WTC11 (cell line): ENCODE results near the gene ADD1. TPM values are rescaled to one million over a fixed set of nuclear protein-coding genes. Genes with fewer than 3 reads are reported as not detected.

ENCODE experiments used
- ATAC-seq: fragments of 200-7000 bp; cut with Tn5 transposase; 2 replicates; pipeline ENCODE4 v1.10.0; 2021; ENCODE audit warnings: mild to moderate bottlenecking, moderate library complexity
- CTCF ChIA-PET: fragments of 300-600 bp; sonication (Branson Sonifier 250); formaldehyde crosslinking; loops from one replicate; lab custom pipeline; 2021; ENCODE audit warnings: antibody characterized with exemption; lab: Charles Lee
- POLR2A ChIA-PET: fragments of 350-600 bp; sonication (Branson Sonifier 250); formaldehyde crosslinking; loops from one replicate; lab custom pipeline; 2021; ENCODE audit warnings: antibody characterized with exemption; lab: Charles Lee
- DNase-seq: peaks from one replicate; pipeline ENCODE4 v3.0.0; 2021; ENCODE audit warnings: low spot score
- H3K27ac Mint-ChIP-seq: 2 replicates; pipeline ENCODE4 v1.8.0; 2021; ENCODE audit warnings: mixed read lengths
- H3K27me3 Mint-ChIP-seq: 2 replicates; pipeline ENCODE4 v1.8.0; 2021; ENCODE audit warnings: low read depth, mild to moderate bottlenecking, moderate library complexity, mixed read lengths
- H3K36me3 Mint-ChIP-seq: 2 replicates; pipeline ENCODE4 v1.8.0; 2021; ENCODE audit warnings: mixed read lengths
- H3K4me1 Mint-ChIP-seq: 2 replicates; pipeline ENCODE4 v1.8.0; 2022; ENCODE audit warnings: mixed read lengths
- H3K4me3 Mint-ChIP-seq: 2 replicates; pipeline ENCODE4 v1.8.0; 2021; ENCODE audit warnings: mild to moderate bottlenecking, moderate library complexity, mixed read lengths
- H3K9me3 Mint-ChIP-seq: 2 replicates; pipeline ENCODE4 v1.8.0; 2021; ENCODE audit warnings: mixed read lengths
- CDX4 ChIP-seq: fragments of 250-450 bp; sonication (Bioruptor Pico); IDR thresholded peaks from 2 replicates; pipeline ENCODE4 v1.9.0; 2021; ENCODE audit warnings: moderate library complexity, mild to moderate bottlenecking, inconsistent platforms, borderline replicate concordance
- CTCF ChIP-seq: fragments of 200-600 bp; IDR thresholded peaks from 2 replicates; pipeline ENCODE4 v1.8.0; 2022; ENCODE audit warnings: antibody characterized with exemption
- E2F4 ChIP-seq: sonication (generic); formaldehyde crosslinking; IDR thresholded peaks from 2 replicates; pipeline ENCODE4 v1.8.1; 2022; ENCODE audit warnings: low read depth, mild to moderate bottlenecking, moderate library complexity, missing genetic modification reagents, borderline replicate concordance
- ELF4 ChIP-seq: sonication (generic); formaldehyde crosslinking; IDR thresholded peaks from 2 replicates; pipeline ENCODE4 v1.8.1; 2022; ENCODE audit warnings: low read depth, mild to moderate bottlenecking, moderate library complexity, missing genetic modification reagents
- FOXJ3 ChIP-seq: sonication (generic); formaldehyde crosslinking; IDR thresholded peaks from 2 replicates; pipeline ENCODE4 v1.9.0; 2021; ENCODE audit warnings: missing genetic modification reagents, mild to moderate bottlenecking, borderline replicate concordance
- FOXP1 ChIP-seq: sonication (generic); formaldehyde crosslinking; IDR thresholded peaks from 2 replicates; pipeline ENCODE4 v1.8.0; 2022; ENCODE audit warnings: missing genetic modification reagents, mild to moderate bottlenecking, moderate library complexity, borderline replicate concordance
- GTF2I ChIP-seq: fragments of 250-450 bp; sonication (Bioruptor Pico); conservative IDR thresholded peaks from 2 replicates; pipeline ENCODE4 v1.4.0; 2021; ENCODE audit warnings: mild to moderate bottlenecking
- IRF2 ChIP-seq: sonication (generic); formaldehyde crosslinking; IDR thresholded peaks from 2 replicates; pipeline ENCODE4 v1.8.0; 2022; ENCODE audit warnings: low read depth, missing genetic modification reagents, borderline replicate concordance
- JAZF1 ChIP-seq: fragments of 250-450 bp; sonication (Bioruptor Pico); IDR thresholded peaks from 2 replicates; pipeline ENCODE4 v1.9.0; 2021; ENCODE audit warnings: moderate library complexity, mild to moderate bottlenecking, inconsistent platforms
- NFATC4 ChIP-seq: fragments of 250-450 bp; sonication (Bioruptor Pico); IDR thresholded peaks from 2 replicates; pipeline ENCODE4 v1.9.0; 2021; ENCODE audit warnings: mild to moderate bottlenecking
- RORB ChIP-seq: fragments of 250-450 bp; sonication (Bioruptor Pico); IDR thresholded peaks from 2 replicates; pipeline ENCODE4 v1.9.0; 2021; ENCODE audit warnings: mild to moderate bottlenecking
- SOX15 ChIP-seq: fragments of 250-450 bp; sonication (Bioruptor Pico); IDR thresholded peaks from 2 replicates; pipeline ENCODE4 v1.9.0; 2021; ENCODE audit warnings: mild to moderate bottlenecking
- STAT6 ChIP-seq: sonication (generic); formaldehyde crosslinking; conservative IDR thresholded peaks from 2 replicates; pipeline ENCODE4 v1.8.1; 2023; ENCODE audit warnings: mild to moderate bottlenecking, low read depth, missing genetic modification reagents, moderate library complexity
- TEAD1 ChIP-seq: sonication (generic); formaldehyde crosslinking; IDR thresholded peaks from 2 replicates; pipeline ENCODE4 v1.8.0; 2022; ENCODE audit warnings: mild to moderate bottlenecking, missing genetic modification reagents
- TEAD4 ChIP-seq: sonication (generic); formaldehyde crosslinking; IDR thresholded peaks from 2 replicates; pipeline ENCODE4 v1.8.0; 2022; ENCODE audit warnings: mild to moderate bottlenecking, missing genetic modification reagents
- USF2 ChIP-seq: sonication (generic); formaldehyde crosslinking; IDR thresholded peaks from 2 replicates; pipeline ENCODE4 v1.8.1; 2023; ENCODE audit warnings: mild to moderate bottlenecking, missing genetic modification reagents, moderate library complexity
- ZBTB21 ChIP-seq: sonication (generic); formaldehyde crosslinking; IDR thresholded peaks from 2 replicates; pipeline ENCODE4 v1.8.1; 2023; ENCODE audit warnings: mild to moderate bottlenecking, missing genetic modification reagents, borderline replicate concordance
- ZNF121 ChIP-seq: sonication (generic); formaldehyde crosslinking; IDR thresholded peaks from 2 replicates; pipeline ENCODE4 v1.8.0; 2023; ENCODE audit warnings: missing genetic modification reagents
- ZNF281 ChIP-seq: sonication (generic); formaldehyde crosslinking; IDR thresholded peaks from 2 replicates; pipeline ENCODE4 v1.8.0; 2023; ENCODE audit warnings: mild to moderate bottlenecking, missing genetic modification reagents
- ZNF317 ChIP-seq: sonication (generic); formaldehyde crosslinking; IDR thresholded peaks from 2 replicates; pipeline ENCODE4 v1.8.1; 2023; ENCODE audit warnings: low read depth, mild to moderate bottlenecking, moderate library complexity, missing genetic modification reagents, borderline replicate concordance
- ZNF671 ChIP-seq: fragments of 250-450 bp; sonication (Bioruptor Pico); IDR thresholded peaks from 2 replicates; pipeline ENCODE4 v1.8.0; 2021; ENCODE audit warnings: mild to moderate bottlenecking
- ZSCAN18 ChIP-seq: fragments of 250-450 bp; sonication (Bioruptor Pico); IDR thresholded peaks from 2 replicates; pipeline ENCODE4 v2.1.2; 2022; ENCODE audit warnings: mild to moderate bottlenecking, moderate library complexity
- total RNA-seq: library from RNA; stranded (reverse); gene quantifications from 3 replicates; pipeline ENCODE4 v1.2.3, GENCODE V29; 2021

ADD1 gene
- total RNA-seq, 1 experiment from 2014 or later: 178 TPM

GRCh38 chr4:2905544-2905943 lies 61.9 kb downstream of the ADD1 start:
- TF ChIP-seq STAT6 (CRISPR knock-in tag) (no peak), ZNF317 (CRISPR knock-in tag) (no peak), FOXP1 (CRISPR knock-in tag) (no peak), FOXJ3 (no peak), CTCF (no peak), RORB (CRISPR knock-in tag) (no peak), E2F4 (CRISPR knock-in tag) (no peak), ELF4 (no peak), IRF2 (CRISPR knock-in tag) (no peak), ZSCAN18 (CRISPR knock-in tag) (no peak), TEAD4 (CRISPR knock-in tag) (no peak)
- TF ChIP-seq, all 79 proteins: peak for 0
- ChIA-PET POLR2A (no interaction called here), CTCF (no interaction called here)
- no peaks in the 10 kb centered on the region for H3K4me1 Mint-ChIP-seq
- no peaks in the 10 kb centered on the region for H3K27me3 Mint-ChIP-seq
- H3K9me3 Mint-ChIP-seq: no peaks in the 10 kb centered on the region
- peaks cover 69% of the 10 kb centered on the region for H3K36me3 Mint-ChIP-seq
- no peak overlapping the region for H3K27ac Mint-ChIP-seq
- no peak for ATAC-seq
- DNase-seq: no peak
- no peak overlapping the region for H3K4me3 Mint-ChIP-seq

GRCh38 chr4:2906218-2906617 lies 62.6 kb downstream of the ADD1 start:
- H3K27ac Mint-ChIP-seq: no peak overlapping the region
- ChIA-PET POLR2A (interaction anchor here (0.7 kb wide), 1 partner anchor 199 kb away, joined by 4 read pairs; no protein-coding TSS in a partner anchor), CTCF (no interaction called here)
- no peaks in the 10 kb centered on the region for H3K4me1 Mint-ChIP-seq
- no peaks in the 10 kb centered on the region for H3K9me3 Mint-ChIP-seq
- no peak for ATAC-seq
- H3K27me3 Mint-ChIP-seq: no peaks in the 10 kb centered on the region
- DNase-seq: no peak
- H3K4me3 Mint-ChIP-seq: no peak overlapping the region
- peaks cover 67% of the 10 kb centered on the region for H3K36me3 Mint-ChIP-seq
- no peak for TF ChIP-seq GTF2I (CRISPR knock-in tag)
- no peak for TF ChIP-seq USF2 (CRISPR knock-in tag)
- no peak for TF ChIP-seq JAZF1
- no peak for TF ChIP-seq NFATC4 (CRISPR knock-in tag)
- no peak for TF ChIP-seq ZNF317 (CRISPR knock-in tag)
- TF ChIP-seq SOX15: no peak
- TF ChIP-seq ZNF671 (CRISPR knock-in tag): no peak
- TF ChIP-seq CDX4 (CRISPR knock-in tag): no peak
- TF ChIP-seq ZNF121 (CRISPR knock-in tag): no peak
- no peak for TF ChIP-seq FOXJ3
- no peak for TF ChIP-seq ZNF281 (CRISPR knock-in tag)
- TF ChIP-seq ZBTB21: no peak
- TF ChIP-seq TEAD1 (CRISPR knock-in tag): no peak
- TF ChIP-seq FOXP1 (CRISPR knock-in tag): no peak
